ENCODE results near the gene IGFBP5.

- no peak for TF ChIP-seq CTCF (IDR thresholded peaks at IDR 0.05)
- no peak for TF ChIP-seq EZH2 (IDR thresholded peaks at IDR 0.05; ENCODE audit: borderline replicate concordance, insufficient read depth, low read depth, low read length, poor library complexity, severe bottlenecking)
These were observed 42.3 kb upstream of the IGFBP5 start for GRCh38 chr2:216737676-216738075.

Data from B cell (primary cell).